Fibroblast of skin of right quadriceps (primary cell): Measurements from ENCODE around the gene SCARF1.

Experiments
- DNase-seq: peaks from one replicate; pipeline ENCODE4 v3.0.0-alpha.2; 2013

SCARF1 gene

GRCh38 chr17:1648173-1648962, 2.8 kb upstream of the SCARF1 start:
- no peak for DNase-seq

DNA sequence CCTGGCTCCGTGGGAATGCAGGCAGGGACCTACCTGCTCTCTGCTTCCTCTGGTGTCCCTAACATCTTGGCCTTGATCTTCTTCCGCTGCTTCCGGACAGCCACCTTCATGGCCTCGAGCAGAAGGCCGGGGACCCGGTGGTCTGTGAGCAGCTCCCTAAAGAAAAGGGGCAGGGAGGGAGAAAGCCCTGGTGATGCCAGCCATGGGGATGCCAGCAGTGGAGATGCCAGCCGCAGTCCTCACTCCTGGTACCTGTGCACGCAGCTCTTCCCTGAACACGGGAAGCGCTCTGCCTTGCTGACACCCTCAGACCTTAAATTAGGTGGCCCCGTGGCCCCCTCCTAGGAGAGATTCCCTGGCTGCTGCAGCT, 2.3 kb upstream of the SCARF1 start:
- no peak for DNase-seq

- DNase-seq, result no peak
Measured at GRCh38 chr17:1646199-1646875, 805 bp upstream of the SCARF1 start.

GRCh38 chr17:1644493-1645206, 882 bp downstream of the SCARF1 start:
- peak; percentile 48 for DNase-seq

DNA sequence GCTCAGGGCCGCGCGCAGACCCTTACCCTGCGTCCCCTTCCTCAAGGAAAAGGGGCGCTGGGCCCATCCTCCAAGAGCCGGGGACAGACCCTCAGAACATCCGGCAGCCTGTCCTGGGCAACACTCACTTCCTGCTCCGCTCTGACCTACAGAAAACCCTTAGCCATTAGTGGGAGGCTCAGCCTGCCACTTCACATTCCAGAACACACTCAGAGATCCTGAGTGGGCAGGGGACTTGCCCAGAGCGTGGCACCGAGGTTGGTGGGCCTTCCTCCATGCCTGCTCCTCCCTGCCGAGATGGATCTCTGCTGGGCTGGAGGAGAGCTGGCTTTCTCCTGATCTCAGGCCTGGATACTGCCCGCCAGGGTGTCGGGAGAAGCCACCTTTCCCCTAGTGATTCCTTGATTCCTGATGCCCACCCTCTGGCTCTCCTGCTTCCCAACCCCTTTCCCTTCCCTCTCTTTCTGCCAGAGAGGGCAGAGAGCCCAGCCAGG, 1.5 kb downstream of the SCARF1 start:
- DNase-seq, result no peak

DNA sequence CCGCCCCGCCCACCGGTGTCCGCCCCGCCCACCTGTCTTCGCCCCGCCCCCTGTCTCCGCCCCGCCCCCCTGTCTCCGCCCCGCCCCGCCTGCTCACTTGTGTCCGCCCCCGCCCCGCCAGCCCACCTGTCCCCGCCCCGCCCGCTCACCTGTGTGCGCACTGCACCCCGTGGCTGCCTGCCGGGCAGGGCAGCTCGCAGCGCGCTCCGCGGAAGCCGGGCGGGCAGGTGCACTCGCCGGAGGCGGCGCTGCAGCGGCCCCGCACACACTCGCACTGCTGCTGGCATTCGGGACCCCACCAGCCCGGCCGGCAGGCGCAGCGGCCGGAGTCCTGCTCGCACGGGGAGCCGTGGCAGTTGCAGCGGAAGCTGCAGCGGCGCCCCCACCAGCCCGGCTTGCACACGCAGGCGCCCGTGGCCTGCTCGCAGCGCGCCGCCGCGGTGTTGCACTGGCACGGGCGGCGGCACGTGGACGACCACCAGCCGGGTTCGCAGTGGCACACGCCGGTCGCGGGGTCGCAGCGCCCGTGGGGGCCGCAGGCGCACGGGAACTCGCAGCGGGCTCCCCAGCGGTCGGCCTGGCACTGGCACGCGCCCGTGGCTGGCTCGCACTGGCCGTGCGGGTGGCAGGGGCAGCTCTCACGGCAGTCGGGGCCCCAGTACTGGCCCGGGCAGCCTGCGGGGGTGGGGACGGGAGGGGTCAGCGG, 2.1 kb downstream of the SCARF1 start:
- no peak for DNase-seq

DNA sequence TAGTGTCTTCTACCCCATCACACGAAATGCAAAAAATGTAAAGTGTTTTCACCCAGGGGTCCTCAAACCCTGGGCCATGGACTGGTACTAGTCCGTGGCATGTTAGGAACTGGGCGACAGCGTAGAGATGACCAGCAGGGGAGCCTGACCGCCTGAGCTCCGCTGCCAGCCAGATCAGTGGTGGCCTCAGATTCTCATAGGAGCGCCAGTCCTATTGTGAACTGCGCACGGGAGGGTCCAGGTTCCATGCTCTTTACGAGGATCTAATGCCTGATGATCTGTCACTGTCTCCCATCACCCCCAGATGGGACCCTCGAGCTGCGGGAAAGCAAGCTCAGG, 4.5 kb downstream of the SCARF1 start:
- DNase-seq, result no peak

GRCh38 chr17:1640329-1641064, 5.0 kb downstream of the SCARF1 start:
- no peak for DNase-seq

DNA sequence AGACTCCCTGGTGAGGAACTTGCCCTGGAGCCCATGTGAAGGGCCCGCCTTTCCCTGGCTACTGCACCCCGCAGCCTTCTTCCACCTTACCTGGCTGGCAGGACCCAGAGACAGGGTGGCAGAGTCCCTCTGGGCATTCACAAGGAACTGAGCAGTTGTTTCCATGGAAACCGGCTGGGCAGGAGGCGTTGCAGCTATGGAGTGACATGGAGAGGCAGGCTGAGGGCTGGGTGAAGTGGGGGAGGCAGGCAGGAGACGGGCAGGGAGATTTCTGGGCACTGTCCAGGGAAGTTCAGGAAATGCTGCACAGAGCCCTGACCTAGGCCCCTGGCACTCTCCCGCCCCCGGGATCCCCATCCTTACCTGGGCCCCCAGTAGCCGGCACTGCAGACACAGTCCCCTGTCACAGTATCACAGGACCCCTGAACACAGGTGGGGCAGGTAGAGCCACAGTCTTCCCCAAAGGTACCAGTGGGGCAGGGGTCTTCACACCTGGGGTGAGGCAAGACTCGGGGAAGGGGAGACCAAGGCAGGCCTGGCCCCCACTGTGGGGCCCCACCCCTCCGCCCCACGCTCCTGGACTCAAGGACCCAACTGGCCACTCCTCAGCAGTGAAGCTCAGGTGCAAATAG, 5.9 kb downstream of the SCARF1 start:
- DNase-seq, result no peak

- no peak for DNase-seq
Measured at GRCh38 chr17:1638624-1639300, 6.8 kb downstream of the SCARF1 start.

DNA sequence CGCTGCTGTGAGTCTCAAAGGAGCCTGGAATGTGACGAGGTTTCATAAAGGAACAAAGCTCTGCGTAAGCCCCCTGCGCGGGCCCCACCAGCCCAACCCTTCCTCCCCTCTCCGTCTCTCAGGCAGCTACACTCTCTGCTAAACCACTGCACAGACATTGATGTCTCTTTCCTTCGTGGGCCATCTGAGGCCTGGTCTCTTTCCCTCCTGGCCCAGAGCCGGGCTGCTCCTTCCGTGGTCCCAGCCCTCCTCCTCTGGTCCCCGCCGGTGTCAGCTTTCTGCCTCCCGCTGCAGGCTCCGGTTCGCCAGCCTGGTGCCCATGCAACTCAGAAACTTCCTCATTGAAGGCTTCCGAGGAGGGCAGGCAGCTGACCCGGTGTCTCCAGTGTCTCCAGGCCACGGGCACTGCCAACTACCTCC, 7.4 kb downstream of the SCARF1 start:
- DNase-seq, result no peak

GRCh38 chr17:1636732-1637285, 8.7 kb downstream of the SCARF1 start:
- DNase-seq, result no peak

DNA sequence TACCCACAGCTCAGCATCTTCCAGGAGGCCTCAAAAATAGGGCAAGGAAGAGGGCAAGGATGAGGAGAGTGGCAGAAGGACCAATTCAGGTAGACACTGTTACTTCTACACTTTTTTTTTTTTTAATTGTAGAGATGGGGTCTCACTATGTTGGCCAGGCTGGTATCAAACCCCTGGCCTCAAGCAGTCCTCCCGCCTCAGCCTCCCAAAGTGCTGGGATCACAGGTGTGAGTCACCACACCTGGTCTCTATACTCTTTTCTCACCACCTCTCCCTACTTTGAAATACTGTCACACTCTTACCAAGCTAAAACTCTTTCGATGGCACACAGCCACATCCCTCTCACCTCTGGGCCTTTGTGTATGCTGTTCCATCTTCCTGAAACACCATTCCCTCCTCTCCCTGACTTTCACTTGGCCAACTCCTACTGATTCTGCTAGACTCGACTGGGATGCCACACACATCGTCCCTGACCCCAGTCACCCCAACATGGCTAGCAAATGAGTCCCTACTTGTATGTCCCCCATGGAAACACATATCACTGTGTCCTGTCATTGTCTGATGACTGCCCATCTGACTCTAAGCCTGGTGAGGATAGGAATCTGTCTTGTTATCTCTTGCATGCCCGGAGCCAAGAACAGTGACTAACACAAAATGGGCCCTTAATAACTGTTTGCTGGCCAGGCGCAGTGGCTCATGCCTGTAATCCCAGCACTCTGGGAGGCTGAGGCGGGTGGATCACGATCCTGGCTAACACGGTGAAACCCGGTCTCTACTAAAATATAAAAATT, 9.7 kb downstream of the SCARF1 start:
- no peak for DNase-seq

DNA sequence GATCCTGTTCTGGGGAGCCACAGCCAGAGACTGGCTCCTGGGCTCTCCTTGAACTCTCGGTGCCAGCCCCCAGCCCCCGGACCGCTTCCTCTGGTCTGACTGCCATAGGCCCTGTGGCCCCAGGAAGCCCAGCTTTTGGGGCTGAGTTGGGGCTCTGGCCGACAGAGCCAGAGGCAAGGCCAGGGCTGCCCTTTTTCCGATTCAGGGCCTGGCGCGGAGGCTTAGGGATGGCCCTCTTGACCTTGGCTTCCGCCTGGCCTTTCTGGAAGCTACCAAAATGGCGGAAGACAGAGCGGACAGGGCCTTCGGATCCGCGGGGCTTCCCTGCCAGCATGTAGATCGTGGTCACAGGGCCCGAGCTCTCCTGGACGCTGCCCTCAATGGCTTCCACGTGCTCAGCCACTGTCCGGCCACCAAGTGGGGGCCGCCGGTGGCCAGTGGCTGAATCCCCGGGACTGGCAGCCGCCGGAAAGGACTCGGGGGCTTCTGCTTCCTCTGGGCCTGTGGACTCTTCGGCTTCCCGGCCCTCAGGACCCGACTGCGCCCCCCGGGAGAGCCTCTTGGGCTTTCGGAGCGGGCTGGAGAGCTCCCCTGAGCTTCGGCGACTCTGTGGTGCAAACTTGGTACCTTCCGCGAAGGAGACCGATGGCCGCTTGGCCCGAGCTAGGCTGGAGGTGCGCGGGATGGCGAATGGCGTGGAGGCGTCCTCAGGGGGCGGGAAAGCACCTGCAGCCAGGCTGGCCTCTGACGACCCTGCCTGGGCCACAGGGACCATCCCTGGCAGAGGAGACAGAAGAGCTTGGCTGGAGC, 10.5 kb downstream of the SCARF1 start:
- no peak for DNase-seq

GRCh38 chr17:1630662-1631061, 14.9 kb downstream of the SCARF1 start:
- no peak for DNase-seq

- DNase-seq, result peak; percentile 33
Measured at GRCh38 chr17:1629504-1630310, 15.8 kb downstream of the SCARF1 start.

DNA sequence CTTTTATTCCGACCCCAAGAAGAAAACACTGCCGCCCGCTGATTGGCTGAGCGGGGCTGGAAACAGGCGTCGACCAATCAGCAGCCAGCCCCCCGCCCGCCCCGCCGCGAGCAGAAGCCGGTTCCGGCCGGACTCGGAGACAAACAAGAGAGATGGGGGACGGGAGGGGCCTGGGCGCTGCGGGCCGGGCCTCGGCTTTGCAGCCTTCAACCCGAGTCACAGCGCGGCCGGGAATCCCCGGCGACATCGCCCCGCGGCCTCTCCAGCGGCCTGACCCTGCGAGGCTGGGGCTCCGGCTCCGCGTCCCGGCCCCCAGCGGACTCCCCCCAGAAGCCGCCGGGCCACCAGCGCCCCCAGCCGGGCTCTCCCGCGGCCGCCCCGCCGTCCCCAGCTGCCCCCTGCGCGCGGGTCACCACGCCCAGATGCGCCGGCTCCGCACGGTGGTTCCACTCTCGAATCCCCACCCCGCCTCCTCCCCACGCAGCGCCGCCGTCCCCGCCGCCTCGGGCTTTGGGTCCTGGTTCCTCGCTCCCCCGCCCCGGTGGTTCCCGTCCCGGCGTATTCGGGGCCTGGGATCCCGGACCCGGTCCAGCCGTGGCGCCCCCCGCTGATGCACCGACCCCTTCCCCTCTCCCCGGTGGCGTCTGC, 16.6 kb downstream of the SCARF1 start:
- peak; percentile 94 for DNase-seq
